SH-SY5Y (cell line): ENCODE data around the gene CNTN4.

ENCODE experiments used
- GATA2 ChIP-seq: IDR thresholded peaks from 2 replicates; pipeline ENCODE4 v1.6.1; 2011; ENCODE audit warnings: mild to moderate bottlenecking, low read depth, low read length
- GATA3 ChIP-seq: IDR thresholded peaks from 2 replicates; pipeline ENCODE4 v1.6.1; 2011; ENCODE audit warnings: low read depth, mild to moderate bottlenecking, low read length, moderate library complexity

GRCh38 chr3:2300938-2301337 is 202.3 kb downstream of the CNTN4 start:
- TF ChIP-seq GATA2 (no peak), GATA3 (no peak)
